Loucy (cell line): Measurements from ENCODE around the gene DSCAML1.

Experiments used
- H2AFZ ChIP-seq: fragments of 200-600 bp; sonication (generic); 2 replicates; pipeline ENCODE4 v1.6.0; 2016; ENCODE audit warnings: antibody characterized with exemption, mild to moderate bottlenecking, low read length, moderate library complexity
- H3F3A ChIP-seq: fragments of 200-600 bp; 2 replicates; pipeline ENCODE4 v1.6.0; 2016; ENCODE audit warnings: antibody characterized with exemption, low read depth, mild to moderate bottlenecking
- H3K27me3 ChIP-seq: fragments of 200-600 bp; sonication (generic); 2 replicates; pipeline ENCODE4 v1.6.1; 2014; ENCODE audit warnings: low read length, mild to moderate bottlenecking; ENCODE audit not compliant: insufficient read depth, poor library complexity, severe bottlenecking
- H3K36me3 ChIP-seq: fragments of 200-600 bp; sonication (generic); 2 replicates; pipeline ENCODE4 v1.6.1; 2016; ENCODE audit warnings: low read length; ENCODE audit not compliant: insufficient read depth
- H3K4me1 ChIP-seq: fragments of 200-600 bp; sonication (generic); 2 replicates; pipeline ENCODE4 v1.5.1; 2014; ENCODE audit warnings: low read length, mild to moderate bottlenecking; ENCODE audit not compliant: insufficient read depth, poor library complexity, severe bottlenecking
- H3K4me2 ChIP-seq: fragments of 200-600 bp; sonication (generic); 2 replicates; pipeline ENCODE4 v1.6.0; 2014; ENCODE audit warnings: antibody characterized with exemption, low read length, low read depth, mild to moderate bottlenecking; ENCODE audit not compliant: poor library complexity, severe bottlenecking
- H3K4me3 ChIP-seq: fragments of 200-600 bp; sonication (generic); 2 replicates; pipeline ENCODE4 v1.5.1; 2014; ENCODE audit warnings: low read length, mild to moderate bottlenecking, mixed read lengths; ENCODE audit not compliant: poor library complexity, severe bottlenecking
- H3K79me2 ChIP-seq: fragments of 200-600 bp; sonication (generic); 2 replicates; pipeline ENCODE4 v1.6.1; 2014; ENCODE audit warnings: low read length; ENCODE audit not compliant: insufficient read depth
- H3K9ac ChIP-seq: fragments of 200-600 bp; sonication (generic); 2 replicates; pipeline ENCODE4 v1.6.0; 2014; ENCODE audit warnings: mild to moderate bottlenecking, low read depth, low read length, moderate library complexity; ENCODE audit not compliant: poor library complexity, severe bottlenecking
- H3K9me2 ChIP-seq: fragments of 200-600 bp; sonication (generic); replicated peaks from 2 replicates; pipeline ENCODE4 v1.6.1; 2016; ENCODE audit warnings: low read depth, low read length, mixed read lengths
- H3K9me3 ChIP-seq: fragments of 200-600 bp; sonication (generic); 2 replicates; pipeline ENCODE4 v1.6.1; 2014; ENCODE audit warnings: mild to moderate bottlenecking, antibody characterized with exemption, low read length, low read depth; ENCODE audit not compliant: insufficient read depth
- H4K20me1 ChIP-seq: fragments of 200-600 bp; sonication (generic); 2 replicates; pipeline ENCODE4 v1.6.0; 2014; ENCODE audit warnings: antibody characterized with exemption, low read length, mild to moderate bottlenecking; ENCODE audit not compliant: insufficient read depth, poor library complexity, severe bottlenecking
- CTCF ChIP-seq: fragments of 200-600 bp; sonication (generic); conservative IDR thresholded peaks from 2 replicates; pipeline ENCODE4 v1.5.1; 2014; ENCODE audit warnings: mild to moderate bottlenecking, antibody characterized with exemption, low read length
- EZH2phosphoT487 ChIP-seq: fragments of 200-600 bp; IDR thresholded peaks from 2 replicates; pipeline ENCODE4 v1.6.1; 2018; ENCODE audit warnings: antibody characterized with exemption, mild to moderate bottlenecking, moderate library complexity, borderline replicate concordance

Gene DSCAML1

DNA sequence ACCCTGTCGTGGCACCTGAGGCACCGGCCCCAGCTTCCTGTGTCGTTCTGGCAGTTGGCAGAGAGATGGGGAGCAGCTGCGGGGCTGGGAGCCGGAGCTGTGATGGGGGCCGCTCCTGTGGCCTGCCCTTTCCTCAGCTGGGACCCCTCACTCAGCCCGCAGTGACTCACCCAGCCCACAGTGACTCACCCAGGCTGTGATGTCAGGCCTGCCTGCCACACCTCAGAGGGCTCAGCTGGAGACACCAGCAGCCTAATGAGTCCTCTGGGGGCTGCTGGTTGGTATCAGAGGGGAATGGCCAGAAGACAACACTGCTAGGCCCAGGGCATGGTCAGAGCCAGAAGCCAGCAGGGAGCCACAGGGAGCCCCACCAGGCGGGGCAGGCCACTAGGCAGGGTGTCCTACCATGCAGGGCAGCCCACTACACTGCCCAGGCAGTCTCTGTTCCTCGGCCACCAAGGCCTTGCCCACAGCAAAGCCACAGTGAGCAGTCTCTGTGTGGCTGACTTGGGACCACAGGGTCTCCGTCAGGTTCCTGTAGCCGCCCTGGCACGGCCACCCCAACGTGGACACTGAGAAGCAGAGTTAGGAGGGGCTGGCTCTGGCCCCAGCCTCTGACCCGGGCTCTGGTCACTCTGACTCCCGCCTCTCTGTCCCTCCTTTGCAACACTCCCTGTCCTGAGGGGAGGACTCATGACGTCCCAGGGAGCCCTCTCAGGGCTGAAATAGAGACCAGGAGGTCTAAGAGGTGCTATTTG is 31.8 kb upstream of the DSCAML1 start:
- H4K20me1 ChIP-seq, result no peaks in the 10 kb centered on the region
- TF ChIP-seq CTCF, result no peak
- TF ChIP-seq EZH2phosphoT487, result no peak
- H3K79me2 ChIP-seq, result peaks cover 32% of the 10 kb centered on the region
- H3K4me2 ChIP-seq, result peak overlapping the region; percentile 90
- no peaks in the 10 kb centered on the region for H3K27me3 ChIP-seq
- H2AFZ ChIP-seq, result no peak overlapping the region
- peak overlapping the region; percentile 66 for H3K4me3 ChIP-seq
- H3F3A ChIP-seq, result peaks cover 4% of the 10 kb centered on the region; the same call in 1 of the 2 replicates
- H3K9me2 ChIP-seq, result no peaks in the 10 kb centered on the region
- peaks cover 94% of the 10 kb centered on the region for H3K4me1 ChIP-seq
- peak overlapping the region; percentile 79 for H3K9ac ChIP-seq
- H3K36me3 ChIP-seq, result no peaks in the 10 kb centered on the region
- no peaks in the 10 kb centered on the region for H3K9me3 ChIP-seq

DNA sequence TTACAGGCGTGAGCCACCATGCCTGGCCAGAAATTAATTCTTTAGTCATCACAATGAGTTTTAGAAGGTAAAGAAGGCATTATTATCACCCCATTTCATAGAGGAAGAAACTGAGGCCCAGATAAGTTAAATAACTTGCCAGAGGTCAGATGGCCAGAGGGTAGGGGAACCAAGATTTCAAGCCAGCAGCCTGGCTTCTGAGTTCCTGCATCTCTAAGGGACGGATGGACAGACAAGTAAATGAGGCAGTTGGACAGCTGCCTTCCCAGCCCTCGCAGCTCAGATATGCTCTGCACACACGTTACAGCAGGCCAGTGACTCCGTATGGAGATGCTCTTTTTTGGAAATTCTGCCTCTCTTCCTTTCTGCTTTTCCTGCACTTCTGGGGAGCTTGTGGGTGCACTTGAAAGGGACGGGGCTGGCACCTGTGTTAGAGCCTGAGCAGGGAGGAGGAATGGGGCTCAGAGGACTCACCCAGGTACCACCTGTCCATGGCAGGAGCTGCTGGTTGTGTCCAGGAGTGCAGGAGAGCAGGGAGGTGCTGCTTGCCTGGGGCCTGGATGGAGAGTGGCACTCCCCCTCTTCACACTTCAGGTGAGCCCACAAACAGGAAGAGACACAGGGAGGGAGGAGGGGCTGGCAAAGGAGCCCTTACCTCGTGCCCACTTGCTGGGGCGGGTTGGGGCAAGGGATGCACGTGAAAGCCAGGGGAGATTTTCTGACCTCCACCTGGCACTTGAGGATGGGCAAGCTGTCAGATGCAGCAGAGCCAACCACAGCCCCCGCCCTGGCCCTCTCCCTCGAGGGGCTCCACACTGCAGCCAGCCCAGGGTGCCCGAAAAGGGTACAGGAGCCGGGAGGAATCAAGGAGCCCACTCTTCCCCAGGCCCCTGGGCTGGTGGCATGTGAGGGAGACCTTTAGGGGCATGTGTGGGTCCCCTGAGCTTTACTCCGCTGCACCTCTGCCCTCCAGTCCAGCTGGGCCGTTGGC is 30.8 kb upstream of the DSCAML1 start:
- no peaks in the 10 kb centered on the region for H3K27me3 ChIP-seq
- no peak overlapping the region for H2AFZ ChIP-seq
- peaks cover 8% of the 10 kb centered on the region; the same call in 1 of the 2 replicates for H3F3A ChIP-seq
- H3K9me3 ChIP-seq, result no peaks in the 10 kb centered on the region
- no peaks in the 10 kb centered on the region for H3K36me3 ChIP-seq
- H3K4me2 ChIP-seq, result peak overlapping the region; percentile 90
- no peaks in the 10 kb centered on the region for H4K20me1 ChIP-seq
- no peaks in the 10 kb centered on the region for H3K9me2 ChIP-seq
- TF ChIP-seq CTCF (no peak), EZH2phosphoT487 (no peak)
- peak overlapping the region; percentile 66 for H3K4me3 ChIP-seq
- peak overlapping the region; percentile 79 for H3K9ac ChIP-seq
- peaks cover 32% of the 10 kb centered on the region for H3K79me2 ChIP-seq
- peaks cover 97% of the 10 kb centered on the region for H3K4me1 ChIP-seq

DNA sequence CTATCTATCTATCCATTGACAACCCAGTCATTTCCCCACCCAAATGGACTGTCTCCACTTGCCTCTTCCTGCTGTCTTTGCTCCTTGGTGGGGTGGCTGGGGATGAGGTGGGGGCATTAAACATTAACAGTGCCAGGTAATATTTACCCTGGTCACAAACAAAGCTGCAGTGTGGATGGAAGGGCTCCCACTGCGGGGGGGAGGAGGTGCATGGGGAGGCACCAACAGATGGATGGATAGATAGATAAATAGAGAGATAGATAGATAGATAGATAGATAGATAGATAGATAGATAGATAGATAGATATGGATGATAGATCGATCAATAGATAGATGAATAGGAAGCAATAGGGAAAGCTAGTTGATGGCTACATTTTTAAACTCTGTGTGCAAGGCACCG is 29.8 kb upstream of the DSCAML1 start:
- peak overlapping the region; percentile 90 for H3K4me2 ChIP-seq
- H3K4me3 ChIP-seq, result peak overlapping the region; percentile 66
- peaks cover 39% of the 10 kb centered on the region for H3K79me2 ChIP-seq
- no peaks in the 10 kb centered on the region for H3K36me3 ChIP-seq
- TF ChIP-seq CTCF (no peak), EZH2phosphoT487 (no peak)
- H2AFZ ChIP-seq, result no peak overlapping the region
- no peaks in the 10 kb centered on the region for H3K9me3 ChIP-seq
- no peaks in the 10 kb centered on the region for H3K9me2 ChIP-seq
- H4K20me1 ChIP-seq, result no peaks in the 10 kb centered on the region
- no peaks in the 10 kb centered on the region for H3K27me3 ChIP-seq
- peaks cover 8% of the 10 kb centered on the region; the same call in 1 of the 2 replicates for H3F3A ChIP-seq
- peak overlapping the region; percentile 79 for H3K9ac ChIP-seq
- H3K4me1 ChIP-seq, result peaks cover 95% of the 10 kb centered on the region
